K562 treated with DMSO at 1 percent for 48 hours (cell line): ENCODE results near the gene EIF4G2. TPM values are rescaled to one million over a fixed set of nuclear protein-coding genes. Genes with fewer than 3 reads are reported as not detected.

Source experiments
- total RNA-seq: library from RNA; unstranded; fragments of 300-600 nt; gene quantifications from 2 replicates; pipeline ENCODE4 v1.2.3, GENCODE V29; 2022; ENCODE audit warnings: low replicate concordance; ENCODE audit errors: extremely low read depth

Gene EIF4G2
- total RNA-seq: 814 and 3,695 TPM in 2 replicates

DNA sequence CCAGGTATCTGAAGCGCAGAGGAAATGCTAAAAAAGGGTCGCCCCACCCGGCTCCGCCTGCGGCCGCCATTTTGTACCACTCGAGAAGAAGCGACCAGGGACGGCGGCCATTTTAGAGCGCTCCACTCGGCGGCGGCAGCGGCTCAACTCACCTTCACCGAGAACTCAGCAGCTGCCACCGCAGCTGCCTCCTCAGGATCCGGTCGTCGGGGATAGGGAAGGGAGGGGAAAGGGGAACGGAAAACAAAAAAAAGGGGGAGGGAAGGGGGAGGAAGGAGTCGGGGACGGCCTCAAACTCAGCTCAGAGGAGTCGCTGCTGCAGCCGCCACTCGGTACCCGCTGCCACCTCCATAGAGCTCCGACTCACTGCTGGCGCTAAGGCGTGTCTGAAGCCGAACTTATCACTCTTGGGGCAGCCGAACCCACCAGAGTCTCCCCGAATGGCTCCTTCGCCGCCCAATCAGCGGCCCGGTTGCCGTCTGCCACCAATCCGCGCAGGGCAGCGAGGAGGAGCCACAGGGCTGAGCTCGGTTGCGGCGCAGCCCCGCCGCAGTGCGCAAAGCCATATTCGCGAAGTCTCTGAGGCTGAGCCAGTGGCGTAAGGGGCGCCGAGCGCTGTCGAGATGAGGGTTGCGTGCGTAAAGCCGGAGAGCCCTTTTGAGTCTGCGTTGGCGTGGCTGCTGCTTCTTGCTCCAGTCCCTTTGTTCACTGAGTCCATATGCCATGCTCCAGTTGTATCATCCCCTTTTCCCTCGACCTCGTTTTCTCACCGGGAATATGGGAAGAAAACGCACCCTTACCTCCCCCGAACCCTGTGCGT lies at the start of gene EIF4G2:
EIF4G2 (minus strand) TSS at position 374 of the 820 bp plus-strand sequence.

GRCh38 chr11:10857709-10858438 lies 49.1 kb upstream of the EIF4G2 start, which contains the start of gene ZBED5:
ZBED5 (minus strand) TSS chr11:10858053; CDS start chr11:10854945, 3,108 bp downstream.

DNA sequence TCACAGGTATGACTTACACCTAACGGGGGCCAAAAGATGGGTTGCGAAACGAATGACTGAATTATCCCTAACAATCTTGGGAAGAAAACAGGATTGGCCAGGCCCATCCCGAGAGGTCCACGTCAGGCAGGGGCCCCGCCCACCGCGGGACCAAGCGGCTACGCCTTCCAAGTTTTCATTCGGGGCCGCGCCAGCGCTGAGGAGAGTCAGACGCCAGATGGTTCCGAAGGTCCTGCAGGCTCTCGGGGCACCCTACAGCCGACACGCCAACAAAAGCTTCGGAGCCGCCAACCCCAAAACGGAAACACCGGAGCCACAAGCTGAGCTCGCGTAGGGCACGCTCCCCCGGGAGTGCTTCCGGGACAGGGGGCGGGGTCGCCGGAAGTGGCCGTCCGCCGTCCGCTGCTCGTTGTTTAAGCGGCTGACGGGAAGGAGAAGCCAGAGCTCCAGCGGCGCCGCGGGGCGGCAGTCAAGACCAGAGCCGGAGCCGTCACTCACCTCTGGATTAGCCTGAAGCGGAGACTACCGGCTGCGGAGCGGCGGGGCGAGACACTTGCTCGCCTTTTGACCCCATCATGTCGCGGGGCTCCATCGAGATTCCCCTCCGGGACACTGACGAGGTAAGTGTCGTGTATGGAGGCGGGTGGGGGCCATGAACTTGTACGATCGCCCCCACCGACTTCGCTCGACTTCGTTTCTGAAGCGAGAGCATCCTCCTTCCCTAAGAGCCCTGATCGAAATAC lies 57.7 kb downstream of the EIF4G2 start, which contains the start of gene CTR9:
CTR9 (plus strand) TSS at position 409 of the 743 bp plus-strand sequence; CDS start at position 576, 167 bp downstream.

Other genes starting within 250 kb of the EIF4G2 start
- not detected in 2 replicates for gene LYVE1, start 240.3 kb downstream of the EIF4G2 start, total RNA-seq
- not detected in 2 replicates for gene IRAG1, start 115.2 kb downstream of the EIF4G2 start, total RNA-seq
- not detected in 2 replicates for gene CTR9, start 57.7 kb downstream of the EIF4G2 start, total RNA-seq
- gene ZBED5, start 49.1 kb upstream of the EIF4G2 start, total RNA-seq: 153 TPM in 1 of 2 replicates, not detected in the other